ENCODE measurements around the gene CDC23. TPM values are rescaled to one million over a fixed set of nuclear protein-coding genes. Genes with fewer than 3 reads are reported as not detected.
"Not testable (repeated sequence)": the region's sequence is repeated elsewhere in the genome, so short reads cannot be mapped to it uniquely, and the experiment has no call there.

Gene CDC23
- total RNA-seq, 2 experiments from 2014 or later, result 45.0 to 46.7 TPM

DNA sequence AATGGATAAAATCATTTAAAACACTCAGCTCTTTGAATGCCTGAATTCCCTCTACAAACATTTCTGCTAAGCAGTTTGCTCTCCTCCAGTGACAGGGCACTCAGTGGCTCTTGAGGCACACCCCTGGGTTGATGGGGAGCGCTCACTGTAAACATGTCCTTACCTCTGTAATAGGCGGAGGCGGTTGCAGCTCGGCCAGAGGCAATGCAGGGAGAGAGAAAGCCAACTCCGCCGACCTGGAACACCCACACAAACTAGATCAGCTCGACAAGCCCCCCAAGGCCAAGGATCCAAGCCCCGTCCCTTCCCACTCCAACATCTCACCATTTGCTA, 329 bp downstream of the CDC23 start:
- intact Hi-C loops (cut with micrococcal nuclease; ENCODE audit: unreplicated experiment), result loop anchor here (2.0 to 5.0 kb wide), 3 partner anchors 34 to 362 kb away; partner anchors contain the start of genes BRD8, CDC25C, HSPA9 and KIF20A
- Histone ChIP-seq H3K4me1 (ENCODE audit: insufficient read depth, low read length, poor library complexity, severe bottlenecking) (peaks cover 15% of the 10 kb centered on the region), H3K4me3 (ENCODE audit: low read depth, low read length, poor library complexity, severe bottlenecking) (peak overlapping the region; percentile 97), H4K20me1 (ENCODE audit: insufficient read depth, low read length) (no peaks in the 10 kb centered on the region), H3K27ac (ENCODE audit: low read depth, low read length, poor library complexity, severe bottlenecking) (peak overlapping the region; percentile 43), H3K79me2 (ENCODE audit: insufficient read depth, low read depth, low read length) (peaks cover 48% of the 10 kb centered on the region), H3K36me3 (ENCODE audit: insufficient read depth, low read length) (peaks cover 38% of the 10 kb centered on the region), H3K4me2 (ENCODE audit: low read length) (peak overlapping the region; percentile 75), H3K9me3 (ENCODE audit: low read length) (no peaks in the 10 kb centered on the region), H2AFZ (ENCODE audit: low read length) (peak overlapping the region; percentile 99), H3K9me2 (ENCODE audit: insufficient read depth, low read length) (no peaks in the 10 kb centered on the region)
- TF ChIP-seq, protein P1, sequence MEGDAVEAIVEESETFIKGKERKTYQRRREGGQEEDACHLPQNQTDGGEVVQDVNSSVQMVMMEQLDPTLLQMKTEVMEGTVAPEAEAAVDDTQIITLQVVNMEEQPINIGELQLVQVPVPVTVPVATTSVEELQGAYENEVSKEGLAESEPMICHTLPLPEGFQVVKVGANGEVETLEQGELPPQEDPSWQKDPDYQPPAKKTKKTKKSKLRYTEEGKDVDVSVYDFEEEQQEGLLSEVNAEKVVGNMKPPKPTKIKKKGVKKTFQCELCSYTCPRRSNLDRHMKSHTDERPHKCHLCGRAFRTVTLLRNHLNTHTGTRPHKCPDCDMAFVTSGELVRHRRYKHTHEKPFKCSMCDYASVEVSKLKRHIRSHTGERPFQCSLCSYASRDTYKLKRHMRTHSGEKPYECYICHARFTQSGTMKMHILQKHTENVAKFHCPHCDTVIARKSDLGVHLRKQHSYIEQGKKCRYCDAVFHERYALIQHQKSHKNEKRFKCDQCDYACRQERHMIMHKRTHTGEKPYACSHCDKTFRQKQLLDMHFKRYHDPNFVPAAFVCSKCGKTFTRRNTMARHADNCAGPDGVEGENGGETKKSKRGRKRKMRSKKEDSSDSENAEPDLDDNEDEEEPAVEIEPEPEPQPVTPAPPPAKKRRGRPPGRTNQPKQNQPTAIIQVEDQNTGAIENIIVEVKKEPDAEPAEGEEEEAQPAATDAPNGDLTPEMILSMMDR (conservative IDR thresholded peaks at IDR 0.05; ENCODE audit: low read length), result no peak
- DNase-seq (ENCODE audit: low spot score), result peak; percentile 19
- CTCF ChIA-PET (ENCODE audit: unreplicated experiment), result interaction anchor here (0.6 kb wide), 1 partner anchor 140 kb away, joined by 3 read pairs; the partner anchor contains the start of gene KDM3B
- TSS peak; percentile 83 for BruUV-seq (replicated peaks)
- POLR2A ChIA-PET, result interaction anchor here (0.5 to 1.8 kb wide), 10 partner anchors 11 to 142 kb away, joined by 3 to 7 read pairs (median 3); partner anchors contain the start of gene KIF20A

DNA sequence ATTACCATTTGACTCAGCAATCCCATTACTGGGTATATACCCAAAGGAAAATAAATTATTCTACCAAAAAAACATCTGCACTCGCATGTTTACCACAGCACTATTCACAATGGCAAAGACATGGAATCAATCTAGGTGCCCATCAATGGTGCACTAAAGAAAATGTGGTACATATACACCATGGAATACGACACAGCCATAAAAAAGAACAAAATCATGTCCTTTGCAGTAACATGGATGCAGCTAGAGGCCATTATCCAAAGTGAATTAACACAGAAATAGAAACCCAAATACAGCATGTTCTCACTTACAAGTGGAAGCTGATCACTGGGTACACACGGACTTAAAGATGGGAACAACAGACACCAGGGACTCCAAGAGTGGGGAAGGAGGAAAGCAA, 2.1 kb downstream of the CDC23 start:
- H4K20me1 ChIP-seq (ENCODE audit: insufficient read depth, low read length), result no peaks in the 10 kb centered on the region
- no peak overlapping the region for H2AFZ ChIP-seq (ENCODE audit: low read length)
- TF ChIP-seq EZH2phosphoT487 (IDR thresholded peaks at IDR 0.05; ENCODE audit: borderline replicate concordance, low read depth, low read length), result no peak
- TF ChIP-seq, protein P1 (conservative IDR thresholded peaks at IDR 0.05; ENCODE audit: low read length), result no peak
- no TSS peak for BruUV-seq (replicated peaks)
- no peaks in the 10 kb centered on the region for H3K9me3 ChIP-seq (ENCODE audit: low read length)
- peak overlapping the region; percentile 75; the same call in 1 of the 2 replicates for H3K4me2 ChIP-seq (ENCODE audit: low read length)
- intact Hi-C loops (cut with micrococcal nuclease; ENCODE audit: unreplicated experiment), result loop anchor here (5.0 kb wide), 1 partner anchor 121 kb away; the partner anchor contains the start of gene CDC25C
- CTCF ChIA-PET (ENCODE audit: unreplicated experiment), result no interaction called here
- no peak overlapping the region for H3K27ac ChIP-seq (ENCODE audit: low read depth, low read length, poor library complexity, severe bottlenecking)
- H3K36me3 ChIP-seq (ENCODE audit: insufficient read depth, low read length), result peaks cover 54% of the 10 kb centered on the region
- POLR2A ChIA-PET, result interaction anchor here (0.6 kb wide), 1 partner anchor 316 kb away, joined by 3 read pairs; no protein-coding TSS in a partner anchor
- no peak overlapping the region for H3K4me3 ChIP-seq (ENCODE audit: low read depth, low read length, poor library complexity, severe bottlenecking)
- H3K79me2 ChIP-seq (ENCODE audit: insufficient read depth, low read depth, low read length), result peaks cover 64% of the 10 kb centered on the region
- no peaks in the 10 kb centered on the region for H3K9me2 ChIP-seq (ENCODE audit: insufficient read depth, low read length)
- H3K4me1 ChIP-seq (ENCODE audit: insufficient read depth, low read length, poor library complexity, severe bottlenecking), result peaks cover 15% of the 10 kb centered on the region
- DNase-seq (ENCODE audit: low spot score), result no peak

DNA sequence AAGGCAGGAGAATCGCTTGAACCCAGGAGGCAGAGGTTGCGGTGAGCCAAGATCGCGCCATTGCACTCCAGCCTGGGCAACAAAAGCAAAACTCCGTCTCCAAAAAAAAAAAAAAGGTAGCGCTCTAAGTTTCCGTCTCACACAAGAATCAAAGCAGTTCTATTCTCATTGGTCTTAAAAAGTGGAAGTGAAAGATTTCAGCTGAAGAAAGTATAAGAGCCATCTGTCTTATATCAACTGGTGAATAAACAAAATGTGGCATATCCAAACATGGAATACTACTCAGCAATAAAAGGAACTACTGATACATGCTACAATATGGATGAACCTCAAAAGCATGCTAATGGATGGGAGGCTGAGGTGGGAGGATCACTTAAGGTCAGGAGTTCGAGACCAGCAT, 19.3 kb downstream of the CDC23 start:
- BruUV-seq (replicated peaks); H4K20me1 ChIP-seq (ENCODE audit: insufficient read depth, low read length); H3K4me1 ChIP-seq (ENCODE audit: insufficient read depth, low read length, poor library complexity, severe bottlenecking); H3K9me2 ChIP-seq (ENCODE audit: insufficient read depth, low read length); H3K79me2 ChIP-seq (ENCODE audit: insufficient read depth, low read depth, low read length); H3K27ac ChIP-seq (ENCODE audit: low read depth, low read length, poor library complexity, severe bottlenecking); H2AFZ ChIP-seq (ENCODE audit: low read length); H3K9me3 ChIP-seq (ENCODE audit: low read length); intact Hi-C loops (cut with micrococcal nuclease; ENCODE audit: unreplicated experiment); H3K4me2 ChIP-seq (ENCODE audit: low read length); CTCF ChIA-PET (ENCODE audit: unreplicated experiment); H3K4me3 ChIP-seq (ENCODE audit: low read depth, low read length, poor library complexity, severe bottlenecking): not testable (repeated sequence)
- DNase-seq (ENCODE audit: low spot score), result peak; percentile 14
- peaks cover 88% of the 10 kb centered on the region for H3K36me3 ChIP-seq (ENCODE audit: insufficient read depth, low read length)
- POLR2A ChIA-PET, result interaction anchor here (0.6 to 0.8 kb wide), 2 partner anchors 102 to 146 kb away, joined by 3 read pairs; no protein-coding TSS in a partner anchor
